NCI-H774 (cell line): ENCODE results near the gene SLC25A6.
"Not testable (repeated sequence)": the region's sequence is repeated elsewhere in the genome, so short reads cannot be mapped to it uniquely, and the experiment has no call there.

ENCODE experiments used
- DNase-seq: peaks from one replicate; lab custom pipeline; 2025; lab: John Stamatoyannopoulos, UW

The SLC25A6 gene

GRCh38 chrX:1412551-1413161 lies 20.7 kb upstream of the SLC25A6 start:
- DNase-seq, result no peak

GRCh38 chrX:1411326-1411725 lies 19.4 kb upstream of the SLC25A6 start:
- DNase-seq, result no peak

GRCh38 chrX:1407035-1407434 lies 15.1 kb upstream of the SLC25A6 start:
- no peak for DNase-seq

GRCh38 chrX:1405769-1406168 lies 13.9 kb upstream of the SLC25A6 start:
- not testable (repeated sequence) for DNase-seq

- DNase-seq, result not testable (repeated sequence)
Observed at GRCh38 chrX:1403867-1404266, 12.0 kb upstream of the SLC25A6 start.

- DNase-seq, result no peak
Observed at GRCh38 chrX:1403228-1403627, 11.3 kb upstream of the SLC25A6 start.

GRCh38 chrX:1401611-1402430 lies 9.9 kb upstream of the SLC25A6 start:
- no peak for DNase-seq

GRCh38 chrX:1400742-1401471 lies 9.0 kb upstream of the SLC25A6 start:
- no peak for DNase-seq

GRCh38 chrX:1400049-1400448 lies 8.1 kb upstream of the SLC25A6 start:
- no peak for DNase-seq

GRCh38 chrX:1398431-1399340 lies 6.8 kb upstream of the SLC25A6 start:
- no peak for DNase-seq

GRCh38 chrX:1397441-1398270 lies 5.7 kb upstream of the SLC25A6 start:
- no peak for DNase-seq

GRCh38 chrX:1397001-1397400 lies 5.1 kb upstream of the SLC25A6 start:
- no peak for DNase-seq

GRCh38 chrX:1395646-1396216 lies 3.8 kb upstream of the SLC25A6 start:
- no peak for DNase-seq

- DNase-seq, result no peak
Observed at GRCh38 chrX:1394731-1395501, 3.0 kb upstream of the SLC25A6 start.

- no peak for DNase-seq
Observed at GRCh38 chrX:1393871-1394615, 2.1 kb upstream of the SLC25A6 start.

GRCh38 chrX:1392376-1393068 lies 609 bp upstream of the SLC25A6 start:
- no peak for DNase-seq

- DNase-seq, result no peak
Observed at GRCh38 chrX:1391370-1391706, 575 bp downstream of the SLC25A6 start.

GRCh38 chrX:1390621-1391369 lies 1.1 kb downstream of the SLC25A6 start:
- DNase-seq, result no peak
